Suppressor macrophage treated with lipopolysaccharide for 4 hours (primary cell): ENCODE results near the gene PRIM1.
"Not testable (repeated sequence)": the region's sequence is repeated elsewhere in the genome, so short reads cannot be mapped to it uniquely, and the experiment has no call there.

Experiments
- DNase-seq: peaks from one replicate; pipeline ENCODE4 v3.0.0-alpha.2; 2020

Gene PRIM1

DNA sequence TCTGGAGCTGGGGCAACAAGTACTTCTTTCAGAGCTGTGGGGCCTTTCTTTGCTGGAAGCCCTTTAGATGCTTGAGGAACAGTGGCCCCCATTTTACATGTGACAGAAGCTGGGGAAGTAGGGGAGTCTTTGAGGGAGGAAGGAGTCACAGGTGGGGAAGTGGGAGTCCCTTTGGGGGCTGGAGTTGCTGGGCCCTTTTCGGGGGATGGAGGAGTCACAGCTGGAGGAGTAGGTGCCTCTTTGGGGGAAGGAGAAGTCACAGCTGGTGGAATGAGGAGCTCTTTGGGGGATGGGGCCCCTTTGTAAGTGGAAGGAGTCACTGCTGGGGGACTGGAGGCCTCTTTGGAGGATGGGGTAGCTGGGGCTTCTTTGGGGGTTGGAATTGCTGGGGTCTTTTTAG, 35.7 kb downstream of the PRIM1 start:
- DNase-seq = no peak

DNA sequence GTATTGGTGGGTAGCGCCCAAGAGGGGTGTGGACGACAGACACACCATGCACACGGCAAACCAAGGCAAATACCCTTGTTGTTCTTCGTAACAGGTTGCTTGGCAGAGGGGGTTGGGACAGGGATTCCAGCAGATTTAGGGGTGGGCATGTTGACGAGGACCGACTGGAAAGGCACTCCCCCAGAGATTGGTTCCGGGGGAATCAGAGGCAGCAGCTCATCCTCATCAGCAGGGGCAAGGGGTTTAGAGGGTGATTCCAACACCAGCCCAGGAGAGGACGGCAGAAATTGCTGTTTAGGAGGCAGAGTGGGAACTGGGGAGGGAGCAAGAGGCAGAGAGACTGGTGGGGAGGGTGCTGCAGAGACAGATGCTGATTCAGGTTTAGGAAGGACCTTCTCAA, 36.3 kb downstream of the PRIM1 start:
- DNase-seq = no peak

GRCh38 chr12:56714431-56714929, 37.6 kb downstream of the PRIM1 start:
- DNase-seq = no peak

GRCh38 chr12:56713345-56713744, 38.8 kb downstream of the PRIM1 start:
- DNase-seq = no peak

- DNase-seq = no peak
Measured at GRCh38 chr12:56709759-56710376, 42.3 kb downstream of the PRIM1 start.

DNA sequence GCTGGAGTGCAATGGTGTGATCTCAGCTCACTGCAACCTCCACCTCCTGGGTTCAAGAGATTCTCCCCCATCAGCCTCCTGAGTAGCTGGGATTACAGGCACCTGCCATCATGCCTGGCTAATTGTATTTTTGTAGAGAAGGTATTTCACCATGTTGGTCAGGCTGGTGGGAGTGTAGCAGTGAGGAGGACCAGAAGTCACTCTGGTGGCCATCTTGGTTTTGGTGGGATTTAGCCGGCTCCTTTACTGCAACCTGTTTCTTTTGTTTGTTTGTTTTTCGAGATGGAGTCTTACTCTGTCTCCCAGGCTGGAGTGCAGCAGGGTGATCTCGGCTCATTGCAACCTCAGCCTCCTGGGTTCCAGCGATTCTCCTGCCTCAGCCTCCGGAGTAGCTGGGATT, 47.6 kb downstream of the PRIM1 start:
- DNase-seq = not testable (repeated sequence)

GRCh38 chr12:56699020-56699661, 53.0 kb downstream of the PRIM1 start:
- DNase-seq = peak; percentile 60

GRCh38 chr12:56695327-56696101, 56.6 kb downstream of the PRIM1 start:
- DNase-seq = no peak

DNA sequence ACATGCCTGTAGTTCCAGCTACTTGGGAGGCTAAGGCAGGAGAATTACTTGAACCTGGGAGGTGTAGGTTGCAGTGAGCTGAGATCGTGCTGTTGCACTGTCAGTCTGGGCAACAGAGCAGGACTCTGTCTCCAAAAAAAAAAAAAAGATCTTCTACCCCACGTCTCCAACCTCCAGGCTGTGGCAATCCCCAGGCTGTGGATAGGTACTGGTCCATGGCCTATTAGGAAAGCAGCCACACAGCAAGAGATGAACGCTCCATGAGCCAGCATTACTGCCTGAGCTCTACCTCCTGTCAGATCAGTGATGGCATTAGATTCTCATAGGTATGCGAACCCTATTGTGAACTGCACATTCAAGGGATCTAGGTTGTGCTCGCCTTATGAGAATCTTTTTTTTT, 58.0 kb downstream of the PRIM1 start:
- DNase-seq = no peak

GRCh38 chr12:56688846-56689109, 63.3 kb downstream of the PRIM1 start:
- no peak for DNase-seq

DNA sequence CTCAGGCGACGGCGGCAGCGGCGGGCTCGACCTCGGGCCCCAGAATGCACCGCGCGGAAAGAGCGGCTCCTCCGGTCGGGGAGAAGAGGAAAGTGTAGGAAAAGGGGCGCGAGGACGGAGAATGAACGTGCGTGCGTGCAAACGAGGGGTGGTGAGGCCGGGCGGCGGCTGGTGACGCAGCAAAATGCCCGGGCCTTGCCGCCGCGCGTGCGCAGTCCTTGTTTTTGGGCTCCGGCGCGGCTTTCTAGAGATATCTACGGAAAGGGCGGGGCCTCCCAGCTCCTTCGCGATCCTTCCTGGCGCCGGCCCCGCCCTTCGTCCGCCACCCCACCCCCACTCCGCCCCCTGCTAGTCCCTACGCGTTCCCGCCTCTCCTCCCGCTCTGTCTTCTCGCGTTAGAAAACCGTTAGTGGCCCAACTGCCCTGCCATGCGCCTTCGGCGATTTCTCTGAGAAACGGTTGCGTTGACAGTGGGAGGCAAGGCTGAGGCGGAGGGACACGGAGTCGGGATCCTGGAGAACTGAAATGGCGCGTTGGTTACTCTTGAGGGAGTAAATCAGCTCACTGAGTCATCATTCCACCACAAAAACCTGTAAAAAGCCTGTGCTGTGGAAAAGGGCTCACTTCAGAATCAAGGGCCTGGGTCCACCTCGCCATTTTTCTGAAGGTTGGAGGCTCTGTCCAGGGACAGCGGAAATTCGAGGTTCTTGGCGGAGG, 63.8 kb downstream of the PRIM1 start, which contains the start of gene PTGES3:
Gene PTGES3 (minus strand): TSS at position 156 of the 717 bp plus-strand sequence. CDS start 285 bp downstream, outside the sequence.
- peak; percentile 99 for DNase-seq

DNA sequence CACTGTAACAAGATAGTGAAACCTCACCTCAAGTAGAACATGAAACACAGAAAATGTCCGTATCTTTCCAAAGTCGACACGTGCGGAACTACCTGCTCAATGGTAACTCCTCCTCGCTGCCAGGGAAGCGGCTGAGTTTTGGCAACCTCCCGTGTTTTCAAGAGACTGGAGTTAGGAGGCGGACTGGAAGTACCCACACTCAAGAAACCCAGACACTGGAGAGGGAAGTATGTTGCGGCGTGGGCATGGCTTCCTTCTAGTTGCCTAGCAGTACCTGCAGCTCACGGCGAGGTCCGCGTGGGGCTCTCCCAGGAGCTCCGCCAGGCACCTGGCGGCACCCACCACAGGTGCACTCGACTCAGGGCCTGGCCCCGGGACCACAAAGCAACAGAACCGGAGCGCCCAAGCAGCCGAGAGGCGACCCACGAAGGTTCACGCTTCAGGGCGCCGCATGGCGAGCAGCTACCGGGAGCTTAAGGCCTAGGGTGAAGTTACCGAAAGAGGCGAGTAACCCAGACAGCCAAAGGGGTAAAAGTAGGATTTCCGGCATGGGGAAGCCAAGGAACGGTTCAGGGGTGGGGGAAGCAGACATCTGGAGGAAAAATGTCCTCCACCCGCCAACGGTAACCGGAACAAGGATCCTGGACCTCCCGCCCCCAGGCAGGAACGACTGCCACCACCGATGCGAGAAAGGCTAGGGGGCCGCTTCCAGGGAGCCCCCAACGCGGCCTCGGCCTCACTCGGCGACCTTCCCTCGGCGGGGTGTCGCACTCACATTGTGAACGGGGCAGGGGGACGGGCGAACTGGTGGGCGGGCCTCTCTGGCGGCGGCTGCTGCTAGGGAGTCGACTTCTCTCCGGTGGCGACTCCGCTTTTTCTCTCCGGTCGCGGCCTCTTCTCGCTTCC, 64.6 kb downstream of the PRIM1 start:
- peak; percentile 58 for DNase-seq

DNA sequence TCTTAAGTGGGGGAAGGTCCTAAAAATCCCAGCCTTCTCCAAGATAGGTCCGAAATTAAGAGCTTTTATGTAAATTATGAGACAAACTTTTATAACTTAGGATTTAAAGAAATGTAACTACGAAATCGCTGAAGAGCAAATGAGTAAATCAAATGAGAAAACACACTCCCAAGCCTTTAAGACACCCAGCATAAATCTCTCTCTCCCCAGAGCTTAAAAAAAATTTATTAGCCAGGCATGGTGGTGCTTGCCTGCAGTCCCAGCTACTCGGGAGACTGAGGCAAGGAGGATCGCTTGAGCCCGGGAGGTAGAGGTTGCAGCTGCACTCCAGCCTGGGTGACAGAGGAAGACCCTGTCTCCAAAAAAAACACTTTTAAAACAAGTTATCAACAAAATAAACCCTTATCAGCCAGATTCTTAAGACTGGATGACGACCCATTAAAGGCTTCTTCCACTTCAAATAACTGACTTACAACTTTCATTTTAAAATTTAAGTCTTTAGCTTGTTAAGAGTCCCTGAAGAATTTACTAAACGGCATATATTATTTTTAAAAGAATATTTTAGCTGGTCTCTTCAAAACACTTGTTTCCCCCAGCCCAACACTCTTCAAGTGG, 67.3 kb downstream of the PRIM1 start:
- no peak for DNase-seq

GRCh38 chr12:56682323-56682722, 69.8 kb downstream of the PRIM1 start:
- DNase-seq = no peak
